ACHN (cell line): ENCODE data around the gene AUTS2.

ENCODE experiments used
- DNase-seq: peaks from one replicate; pipeline ENCODE4 v3.0.0-alpha.2; 2015
- in situ Hi-C: cut with HindIII; loops from 2 replicates; pipeline ENCODE4 v1.10.0; 2017; ENCODE audit warnings: low sequenced_read_pairs, low pct_ligation_motif_present, low pct_unique_long_range_greater_than_20kb

The AUTS2 gene

DNA sequence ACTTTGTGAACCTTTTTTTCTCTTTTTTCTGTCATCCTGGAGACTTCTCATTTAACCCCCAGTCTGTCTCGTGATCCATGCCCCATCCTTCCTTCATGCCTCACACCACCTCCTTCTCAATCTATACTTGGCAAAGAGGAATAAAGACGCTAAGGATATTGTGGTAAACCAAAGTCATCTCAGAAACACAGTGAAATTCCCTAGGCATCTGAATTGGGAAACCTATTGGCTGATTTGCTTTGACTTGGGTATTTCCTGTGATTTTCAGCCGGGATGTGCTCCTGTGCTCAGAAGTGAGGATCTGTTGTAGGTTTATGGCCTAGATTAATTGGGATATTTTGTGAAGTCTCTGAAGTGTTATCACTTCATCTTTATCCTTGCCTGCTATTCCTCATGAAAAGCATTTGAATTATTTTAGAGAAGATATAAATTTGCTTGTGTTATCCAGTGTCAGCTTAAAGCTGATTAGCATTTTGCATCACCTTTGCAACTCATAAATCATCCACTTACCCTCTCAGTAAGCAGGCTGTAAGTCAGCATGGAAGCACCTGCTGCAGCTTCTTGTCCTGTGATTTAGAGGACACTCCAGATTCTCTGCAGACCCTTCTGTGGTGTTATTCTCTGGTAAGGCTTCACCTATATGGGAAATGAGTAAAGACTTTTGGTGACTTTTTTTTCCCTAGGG, 138.0 kb downstream of the AUTS2 start:
- in situ Hi-C loops: no loop called here
- DNase-seq: no peak

DNA sequence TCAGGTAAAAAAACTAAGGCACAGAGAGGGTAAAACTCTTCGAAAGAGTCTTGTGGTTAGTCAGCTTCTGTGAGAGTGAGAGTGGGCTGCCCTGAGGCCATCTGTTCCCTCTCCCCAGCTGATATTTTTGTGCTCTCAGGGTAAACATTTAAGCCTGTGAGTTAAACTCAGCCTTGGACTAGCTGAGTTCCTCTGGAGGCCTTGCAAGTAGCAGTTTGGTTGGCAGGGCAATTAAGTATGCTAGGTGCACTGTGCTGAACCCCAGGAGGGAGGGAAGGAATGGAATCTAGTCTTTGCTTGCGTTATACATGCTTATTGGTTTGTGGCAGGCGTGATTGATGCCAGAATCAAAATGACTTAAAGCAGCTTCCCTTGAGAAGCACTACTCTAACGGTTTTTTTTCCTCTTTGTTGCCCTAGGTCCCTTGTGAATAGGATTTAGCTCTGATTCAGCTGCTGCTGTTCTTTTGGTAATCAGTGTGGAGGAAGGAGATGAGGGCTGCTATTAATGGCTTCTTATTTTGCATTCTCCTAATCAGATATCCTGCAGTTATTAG, 140.2 kb downstream of the AUTS2 start:
- in situ Hi-C loops: no loop called here
- DNase-seq: no peak

DNA sequence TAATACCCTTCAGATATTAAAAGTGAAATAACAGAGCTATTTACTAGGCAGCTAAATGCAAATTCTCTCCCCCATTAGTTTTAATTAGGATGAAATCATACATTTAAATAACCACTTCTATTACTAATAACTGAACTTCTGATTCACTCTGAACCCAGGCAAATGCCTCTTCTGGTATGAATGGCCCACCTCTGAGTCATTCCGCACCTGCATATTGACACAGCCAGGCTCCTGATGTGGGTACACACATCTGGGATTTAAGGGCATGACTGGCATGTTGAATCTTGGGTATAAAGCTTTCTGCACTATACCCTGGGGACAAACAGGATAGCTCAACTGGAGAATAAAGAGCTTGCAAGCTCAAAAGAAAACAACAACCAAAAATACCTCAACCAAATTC, 140.9 kb downstream of the AUTS2 start:
- DNase-seq: no peak

DNA sequence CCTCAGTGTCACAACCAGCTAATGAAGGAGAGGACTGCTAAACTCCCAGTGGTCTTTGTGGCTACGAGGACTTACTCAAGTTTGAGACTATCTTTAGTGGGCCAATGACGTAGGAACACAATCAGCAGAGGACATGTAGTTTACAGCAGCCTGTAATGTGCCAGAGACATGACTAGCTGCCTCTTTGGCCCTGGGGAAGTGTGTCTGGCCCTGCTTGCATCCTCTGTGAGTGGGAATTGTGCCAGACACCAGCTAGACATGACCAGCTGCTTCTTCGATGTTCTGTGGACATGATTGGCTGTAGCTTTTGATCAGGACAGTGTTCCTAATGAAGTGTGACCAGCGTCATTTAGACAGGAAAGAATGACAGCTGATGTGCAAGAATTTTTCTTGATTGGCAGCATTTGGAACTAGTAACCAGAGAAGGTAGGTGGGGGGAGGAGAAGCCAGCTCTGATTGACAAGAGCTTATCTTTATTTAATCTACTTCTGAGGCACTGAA, 141.7 kb downstream of the AUTS2 start:
- in situ Hi-C loops: no loop called here

More for the DNA sequence above, 140.9 kb downstream of the AUTS2 start:
- in situ Hi-C loops: no loop called here

DNA sequence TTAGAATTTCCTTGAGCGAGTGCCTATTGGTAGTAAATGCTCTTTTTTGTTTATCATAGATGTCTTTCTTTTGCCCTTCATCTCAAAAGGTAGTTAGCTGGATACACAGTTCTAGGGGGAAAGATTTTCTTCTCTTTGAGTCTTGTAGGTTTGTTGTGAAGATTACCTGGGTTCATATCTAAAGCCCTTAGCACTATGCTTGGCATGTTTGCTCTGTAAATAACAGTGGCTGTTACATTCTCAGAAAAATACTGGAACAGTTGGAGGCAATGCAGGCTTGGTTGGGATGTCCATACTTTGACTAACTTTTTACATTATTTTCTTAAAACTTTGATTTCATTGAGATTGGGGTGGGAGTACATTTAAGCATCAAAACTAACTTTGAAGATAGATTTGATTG, 144.0 kb downstream of the AUTS2 start:
- no peak for DNase-seq
- in situ Hi-C loops: no loop called here

More for the DNA sequence above, 141.7 kb downstream of the AUTS2 start:
- DNase-seq: no peak

DNA sequence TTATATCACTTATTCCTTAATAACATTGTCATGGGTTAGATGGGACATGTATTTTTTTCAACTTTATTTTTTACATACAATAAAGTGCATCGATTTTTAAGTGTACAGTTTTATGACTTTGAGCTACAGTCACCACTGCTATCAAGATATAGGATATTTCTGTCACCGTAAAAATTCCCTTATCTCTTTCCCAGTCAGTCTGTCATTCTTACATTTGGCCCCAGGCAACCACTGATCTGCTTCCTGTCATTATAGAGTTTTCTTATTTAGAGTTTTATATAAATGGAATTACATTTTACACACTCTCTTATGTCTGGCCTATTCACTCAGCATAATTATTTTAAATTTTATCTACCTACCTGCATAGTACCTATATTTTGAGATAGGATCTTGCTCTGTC, 145.2 kb downstream of the AUTS2 start:
- in situ Hi-C loops: no loop called here
- DNase-seq: no peak

DNA sequence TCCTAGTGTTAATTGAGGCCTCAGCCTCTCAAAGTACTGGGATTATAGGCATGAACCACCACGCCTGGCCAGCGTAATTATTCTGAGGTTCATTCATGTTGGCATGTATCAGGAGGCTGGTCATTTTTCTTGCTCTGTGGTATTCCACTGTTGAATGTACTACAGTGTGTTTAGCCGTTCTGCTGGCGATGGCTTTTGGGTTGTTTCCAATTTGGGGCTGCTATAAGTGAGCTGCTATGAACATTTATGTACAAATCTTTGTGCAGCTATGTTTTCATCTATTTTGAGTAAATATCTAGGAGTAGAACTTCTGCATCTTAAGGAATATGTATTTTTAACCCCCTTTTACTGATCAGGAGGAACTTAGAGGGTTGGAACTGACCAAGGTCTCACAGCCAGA, 145.8 kb downstream of the AUTS2 start:
- in situ Hi-C loops: no loop called here
- no peak for DNase-seq

DNA sequence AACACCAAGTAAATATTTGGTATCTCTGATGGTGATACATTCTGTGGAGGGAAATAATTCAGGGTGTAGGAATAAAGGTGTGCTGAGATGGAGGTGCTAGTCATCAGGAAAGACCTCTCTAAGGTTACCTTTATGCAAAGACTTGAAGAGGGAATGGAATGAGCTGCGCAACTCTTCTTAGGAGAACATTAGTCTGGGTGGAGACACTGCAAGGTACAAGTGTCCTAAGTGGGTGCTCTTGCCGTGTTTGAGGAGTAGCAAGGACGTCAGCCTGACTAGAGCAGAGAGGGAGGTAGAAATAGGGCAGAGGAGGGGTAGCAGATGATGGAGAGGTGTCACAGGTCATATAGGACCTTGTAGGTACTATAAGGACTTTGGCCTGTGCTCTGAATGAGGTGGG, 148.1 kb downstream of the AUTS2 start:
- in situ Hi-C loops: no loop called here

DNA sequence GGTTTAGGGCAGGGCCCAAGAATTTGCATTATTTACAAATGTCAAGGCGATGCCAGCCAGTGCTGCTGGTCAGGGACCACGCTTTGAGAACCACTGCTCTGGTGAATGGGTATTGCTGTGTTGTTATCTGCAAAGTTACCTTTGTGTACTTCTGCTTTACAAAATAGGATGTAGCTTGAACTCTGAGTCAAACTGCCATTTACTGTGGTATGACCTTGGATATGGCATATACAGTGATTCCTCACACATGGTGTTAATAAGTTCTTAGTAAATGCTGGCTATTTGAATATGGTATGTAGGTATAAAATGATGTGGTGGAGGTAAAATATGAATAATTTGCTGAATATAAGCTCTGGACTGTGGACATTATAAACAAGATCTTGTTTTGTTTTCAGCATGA, 148.9 kb downstream of the AUTS2 start:
- DNase-seq: no peak
- in situ Hi-C loops: no loop called here

More for the DNA sequence above, 148.1 kb downstream of the AUTS2 start:
- DNase-seq: no peak

DNA sequence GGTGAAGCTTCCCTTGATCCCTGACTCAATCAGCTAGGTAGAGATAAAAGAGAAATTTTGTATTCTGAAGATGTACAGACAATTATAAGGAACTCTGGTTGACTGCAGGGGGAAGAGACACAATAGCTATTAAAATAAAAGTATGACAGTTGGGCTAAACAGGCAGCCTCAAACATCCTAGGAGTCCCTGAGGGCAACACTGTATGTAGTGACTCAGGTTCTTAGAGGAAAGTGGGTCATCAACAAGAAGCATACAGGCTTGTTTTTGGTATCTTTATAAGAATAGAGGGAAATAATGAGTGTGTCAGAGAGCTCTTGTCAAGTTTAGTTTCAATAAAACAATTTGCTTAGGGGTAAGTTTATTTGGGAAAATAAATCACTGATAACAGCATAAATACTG, 150.3 kb downstream of the AUTS2 start:
- DNase-seq: no peak
- in situ Hi-C loops: no loop called here

DNA sequence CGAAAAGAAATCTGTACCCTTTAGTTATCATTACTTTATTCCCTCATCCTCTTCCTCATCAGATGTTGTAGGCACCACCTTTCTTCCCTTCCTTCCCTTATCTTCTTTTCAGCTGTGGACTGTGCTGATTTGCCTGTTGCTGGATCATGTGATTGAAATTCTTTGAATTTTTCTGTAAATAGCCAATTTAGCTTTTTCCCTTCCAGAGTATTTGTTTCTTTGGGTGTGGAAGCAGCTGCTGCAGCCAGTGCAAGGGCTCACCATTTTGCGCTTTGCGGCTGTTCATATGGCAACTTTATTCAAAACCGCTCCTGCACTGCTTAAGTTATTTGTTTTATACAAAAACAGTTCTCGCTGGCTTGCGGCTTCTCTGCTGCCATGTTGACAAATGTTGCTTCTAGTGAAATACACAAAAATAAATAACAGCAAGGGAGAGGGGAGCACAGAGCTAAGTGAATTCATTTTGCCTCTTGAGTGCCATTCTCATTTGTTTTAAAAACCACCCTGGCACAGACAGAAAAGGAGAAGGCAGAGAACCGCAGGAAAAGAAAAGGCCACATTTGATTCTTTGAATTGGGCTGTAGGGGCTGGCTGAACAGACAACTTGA, 151.2 kb downstream of the AUTS2 start:
- no peak for DNase-seq
- in situ Hi-C loops: no loop called here

DNA sequence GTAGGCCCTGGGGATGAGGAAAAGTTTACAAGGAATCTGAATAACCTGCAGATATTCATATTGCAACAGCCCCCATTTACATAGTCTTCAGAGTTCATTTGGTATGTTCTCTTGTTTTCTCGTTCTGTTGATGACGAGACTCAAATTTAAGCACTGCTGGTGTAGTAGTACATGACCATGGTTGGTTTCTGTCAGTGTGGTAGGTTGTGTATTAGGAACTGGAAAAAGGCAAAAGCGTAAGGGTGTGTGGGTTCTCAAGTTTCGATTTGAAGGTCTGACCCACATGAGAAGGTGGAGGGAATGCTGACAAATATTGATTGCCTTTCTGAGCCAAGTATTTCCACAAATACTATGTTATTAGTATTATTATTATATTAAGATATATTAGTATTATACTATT, 151.7 kb downstream of the AUTS2 start:
- no peak for DNase-seq
- in situ Hi-C loops: no loop called here

DNA sequence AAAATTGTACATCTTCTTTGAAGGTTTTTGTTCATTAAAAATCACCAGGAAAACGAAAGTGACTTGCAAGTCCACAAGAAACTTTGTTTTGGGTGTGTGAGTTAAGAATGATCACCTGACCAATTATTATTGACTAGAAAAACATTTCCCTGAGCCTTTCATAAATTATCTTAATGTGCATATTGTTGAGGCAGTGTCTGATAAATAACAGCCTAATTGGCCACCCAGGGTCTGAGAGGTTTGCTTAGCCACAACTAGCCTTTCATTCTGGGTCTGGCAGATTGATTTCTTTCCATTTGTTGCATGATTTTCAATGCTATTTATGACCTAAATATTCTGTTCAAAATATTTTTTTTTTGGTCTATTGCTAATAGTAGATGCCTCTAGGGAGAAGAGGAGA, 152.8 kb downstream of the AUTS2 start:
- in situ Hi-C loops: no loop called here

DNA sequence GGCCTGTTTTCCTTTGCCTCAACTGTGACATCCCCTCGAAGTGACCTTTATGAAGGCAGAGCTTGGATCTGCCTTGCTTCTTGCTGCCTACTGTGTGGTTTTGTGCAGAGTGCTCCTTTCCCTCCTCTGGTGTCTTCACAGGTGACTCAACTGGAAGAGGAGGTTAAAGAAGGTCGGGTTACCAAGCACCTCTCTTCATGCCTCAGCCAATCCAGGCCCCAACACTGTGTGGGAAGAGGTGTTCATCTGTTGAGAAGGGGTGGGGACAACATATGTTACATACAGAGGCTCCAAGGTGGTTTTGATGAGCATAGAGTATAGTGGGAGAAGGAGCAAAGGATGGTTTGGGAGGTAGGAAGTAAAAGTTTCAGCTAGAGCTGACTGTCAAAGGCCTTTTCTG, 155.7 kb downstream of the AUTS2 start:
- in situ Hi-C loops: no loop called here
- DNase-seq: no peak

More for the DNA sequence above, 152.8 kb downstream of the AUTS2 start:
- DNase-seq: no peak

DNA sequence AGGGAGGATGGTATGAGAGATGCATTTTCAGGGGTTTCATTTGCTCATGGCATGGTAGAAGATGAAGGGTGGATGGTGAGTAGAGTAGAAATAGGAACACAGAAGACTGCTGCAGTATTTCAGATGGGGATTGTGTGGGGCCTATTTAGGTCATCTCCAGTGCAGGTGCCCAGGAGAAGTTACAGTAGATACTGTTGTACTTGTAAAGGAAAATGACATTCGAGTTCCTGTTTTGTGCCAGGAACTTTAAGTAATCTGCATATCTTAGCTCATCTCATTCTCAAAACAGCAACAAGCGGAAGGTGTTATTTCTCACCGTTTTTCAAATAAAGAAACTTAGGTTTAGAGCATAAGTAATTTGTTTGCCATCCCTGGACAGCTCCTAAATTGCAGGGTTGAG, 156.2 kb downstream of the AUTS2 start:
- in situ Hi-C loops: no loop called here
- DNase-seq: no peak

DNA sequence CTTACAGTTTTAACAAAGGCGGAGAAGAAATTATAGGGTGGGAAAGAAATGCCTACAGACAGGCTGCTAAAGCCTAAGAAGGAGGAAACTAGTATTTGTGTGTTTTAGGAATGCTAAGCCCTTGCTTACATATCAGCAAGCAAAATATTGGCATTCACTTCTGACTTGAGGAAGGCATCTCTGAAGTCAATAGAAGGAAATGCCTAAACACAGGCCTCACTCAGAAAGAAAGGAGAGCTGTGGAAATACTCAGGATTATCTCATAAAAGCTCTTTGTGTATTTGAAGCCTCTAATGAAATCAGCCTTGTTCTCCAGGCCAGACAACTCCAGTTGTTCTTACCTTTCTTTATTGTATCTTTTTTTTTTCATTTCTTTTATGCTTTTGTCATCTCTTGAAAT, 158.0 kb downstream of the AUTS2 start:
- no peak for DNase-seq
- in situ Hi-C loops: no loop called here

DNA sequence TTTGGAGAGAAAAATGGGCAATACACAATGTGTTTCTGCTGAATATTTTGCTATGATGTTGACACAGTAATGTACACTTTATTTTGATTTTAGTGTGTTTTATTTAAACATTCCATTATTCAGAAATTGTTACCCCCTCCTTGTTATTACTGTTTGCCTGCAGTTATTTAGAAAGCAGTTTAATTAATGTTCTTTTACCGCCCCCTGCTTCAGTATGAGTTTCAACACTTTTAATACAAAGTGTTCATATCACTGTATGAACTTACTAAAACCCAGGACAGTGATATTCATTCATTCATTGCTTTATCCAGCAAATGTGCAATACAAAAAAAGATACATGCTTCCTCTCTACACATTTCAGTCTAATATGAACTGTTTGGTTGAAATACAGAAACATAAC, 159.3 kb downstream of the AUTS2 start:
- no peak for DNase-seq
- in situ Hi-C loops: no loop called here

DNA sequence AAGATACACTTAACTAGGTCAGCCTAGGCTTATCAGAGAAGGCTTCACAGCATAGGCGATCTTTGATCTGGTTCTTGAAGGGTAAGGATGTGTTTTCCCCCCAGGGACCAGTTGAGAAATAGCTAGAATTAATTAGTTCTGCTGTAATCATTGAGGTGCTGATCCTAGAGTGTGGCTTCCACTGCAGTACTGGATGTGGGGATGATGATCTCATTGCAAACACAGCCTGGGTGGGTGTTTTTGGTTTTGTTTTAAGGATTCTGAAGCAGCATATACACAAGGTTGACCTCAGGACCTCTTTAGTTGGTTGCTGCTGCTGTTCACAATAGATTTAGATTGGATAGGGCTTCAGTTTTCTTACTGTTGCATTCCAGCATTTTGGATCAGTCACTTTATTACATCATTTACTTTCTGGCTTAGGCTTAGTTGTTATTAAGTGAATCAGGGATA, 159.7 kb downstream of the AUTS2 start:
- in situ Hi-C loops: no loop called here
- no peak for DNase-seq

DNA sequence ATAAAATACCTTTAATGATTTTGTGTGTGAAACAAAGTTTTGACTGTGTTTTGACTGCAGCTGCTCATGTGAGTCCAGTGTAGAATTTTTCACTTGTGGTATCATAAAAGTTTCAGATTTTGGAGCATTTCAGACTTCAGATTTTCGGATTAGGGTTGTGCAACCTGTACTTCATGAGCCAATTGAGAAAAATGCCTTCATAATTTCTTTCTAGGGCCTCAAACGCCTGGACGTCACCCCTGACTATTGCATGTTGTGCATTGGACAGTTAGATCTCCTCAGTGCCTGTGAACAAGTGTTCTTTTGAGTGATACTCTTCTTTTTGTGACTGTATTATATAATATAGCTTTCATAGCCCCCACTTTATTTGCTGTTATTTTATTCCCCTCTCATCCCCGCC, 161.1 kb downstream of the AUTS2 start:
- no peak for DNase-seq
- in situ Hi-C loops: no loop called here
